Duodenal mucosa (tissue), 2 donors: Measurements from ENCODE around the gene MBL2.

ENCODE experiments used
- H3K27ac ChIP-seq: one replicate; pipeline ENCODE4 v1.7.0; 2013; ENCODE audit warnings: low read depth, low read length
- H3K27me3 ChIP-seq, 2 donors: one replicate each; pipeline ENCODE4 v1.7.0; 2013; ENCODE audit warnings: low read length in 2 of 2, control low read depth in 1 of 2; ENCODE audit not compliant: insufficient read depth in 2 of 2, control insufficient read depth in 1 of 2
- H3K36me3 ChIP-seq, 2 donors: one replicate each; pipeline ENCODE4 v1.7.0; 2013; ENCODE audit warnings: low read length in 2 of 2, control low read depth in 1 of 2; ENCODE audit not compliant: insufficient read depth in 2 of 2, control insufficient read depth in 1 of 2
- H3K4me1 ChIP-seq, 2 donors: one replicate each; pipeline ENCODE4 v1.7.0; 2013; ENCODE audit warnings: low read length in 2 of 2, control low read depth in 1 of 2; ENCODE audit not compliant: insufficient read depth in 2 of 2, control insufficient read depth in 1 of 2
- H3K4me3 ChIP-seq, 2 donors: one replicate each; pipeline ENCODE4 v1.7.0; 2013; ENCODE audit warnings: low read length in 2 of 2, low read depth in 1 of 2
- H3K9ac ChIP-seq, 2 donors: one replicate each; pipeline ENCODE4 v1.7.0; 2013; ENCODE audit warnings: low read length in 2 of 2, low read depth in 1 of 2
- H3K9me3 ChIP-seq, 2 donors: one replicate each; pipeline ENCODE4 v1.7.0; 2013; ENCODE audit warnings: low read length in 2 of 2, control low read depth in 1 of 2; ENCODE audit not compliant: control insufficient read depth in 1 of 2

The MBL2 gene

GRCh38 chr10:52756966-52757365 is 15.6 kb downstream of the MBL2 start:
- no peaks in the 10 kb centered on the region for H3K9me3 ChIP-seq
- H3K27ac ChIP-seq = no peak overlapping the region

GRCh38 chr10:52756295-52756694 is 16.3 kb downstream of the MBL2 start:
- Histone ChIP-seq H3K4me3 (no peak overlapping the region), H3K9ac (no peak overlapping the region), H3K36me3 (no peaks in the 10 kb centered on the region), H3K9me3 (no peaks in the 10 kb centered on the region), H3K27me3 (no peaks in the 10 kb centered on the region), H3K27ac (no peak overlapping the region), H3K4me1 (no peaks in the 10 kb centered on the region)

More at GRCh38 chr10:52756966-52757365, 15.6 kb downstream of the MBL2 start:
- Histone ChIP-seq H3K27me3 (no peaks in the 10 kb centered on the region), H3K4me3 (no peak overlapping the region), H3K36me3 (no peaks in the 10 kb centered on the region), H3K4me1 (no peaks in the 10 kb centered on the region), H3K9ac (no peak overlapping the region)

- no peak overlapping the region for H3K9ac ChIP-seq
- no peaks in the 10 kb centered on the region for H3K4me1 ChIP-seq
- H3K36me3 ChIP-seq = no peaks in the 10 kb centered on the region
- no peak overlapping the region for H3K4me3 ChIP-seq
- H3K27me3 ChIP-seq = no peaks in the 10 kb centered on the region
- H3K9me3 ChIP-seq = no peaks in the 10 kb centered on the region
- no peak overlapping the region for H3K27ac ChIP-seq
These were observed 17.1 kb downstream of the MBL2 start for GRCh38 chr10:52755297-52756062.

- H3K9me3 ChIP-seq = no peaks in the 10 kb centered on the region
- no peak overlapping the region for H3K9ac ChIP-seq
- no peak overlapping the region for H3K27ac ChIP-seq
- no peaks in the 10 kb centered on the region for H3K4me1 ChIP-seq
- no peaks in the 10 kb centered on the region for H3K36me3 ChIP-seq
- no peaks in the 10 kb centered on the region for H3K27me3 ChIP-seq
- H3K4me3 ChIP-seq = no peak overlapping the region
These were observed 19.7 kb downstream of the MBL2 start for GRCh38 chr10:52752801-52753445.

GRCh38 chr10:52752261-52752660 is 20.3 kb downstream of the MBL2 start:
- Histone ChIP-seq H3K27ac (no peak overlapping the region), H3K4me3 (no peak overlapping the region), H3K9me3 (no peaks in the 10 kb centered on the region), H3K4me1 (no peaks in the 10 kb centered on the region), H3K9ac (no peak overlapping the region), H3K27me3 (no peaks in the 10 kb centered on the region), H3K36me3 (no peaks in the 10 kb centered on the region)

- Histone ChIP-seq H3K4me1 (no peaks in the 10 kb centered on the region), H3K9ac (no peak overlapping the region), H3K4me3 (no peak overlapping the region), H3K36me3 (no peaks in the 10 kb centered on the region), H3K27me3 (no peaks in the 10 kb centered on the region), H3K9me3 (no peaks in the 10 kb centered on the region), H3K27ac (no peak overlapping the region)
These were observed 21.2 kb downstream of the MBL2 start for GRCh38 chr10:52751337-52751736.

- Histone ChIP-seq H3K9ac (no peak overlapping the region), H3K9me3 (no peaks in the 10 kb centered on the region), H3K4me3 (no peak overlapping the region), H3K4me1 (no peaks in the 10 kb centered on the region), H3K27ac (no peak overlapping the region), H3K27me3 (no peaks in the 10 kb centered on the region), H3K36me3 (no peaks in the 10 kb centered on the region)
These were observed 22.0 kb downstream of the MBL2 start for GRCh38 chr10:52750629-52751028.

GRCh38 chr10:52747694-52748093 is 24.9 kb downstream of the MBL2 start:
- H3K27ac ChIP-seq = no peak overlapping the region
- H3K27me3 ChIP-seq = no peaks in the 10 kb centered on the region
- H3K9ac ChIP-seq = no peak overlapping the region
- H3K4me1 ChIP-seq = no peaks in the 10 kb centered on the region
- H3K9me3 ChIP-seq = no peaks in the 10 kb centered on the region
- H3K4me3 ChIP-seq = no peak overlapping the region
- H3K36me3 ChIP-seq = no peaks in the 10 kb centered on the region

- H3K36me3 ChIP-seq = no peaks in the 10 kb centered on the region
- H3K9me3 ChIP-seq = no peaks in the 10 kb centered on the region
- H3K4me1 ChIP-seq = no peaks in the 10 kb centered on the region
- no peak overlapping the region for H3K9ac ChIP-seq
- H3K27me3 ChIP-seq = no peaks in the 10 kb centered on the region
- H3K27ac ChIP-seq = no peak overlapping the region
- H3K4me3 ChIP-seq = no peak overlapping the region
These were observed 26.4 kb downstream of the MBL2 start for GRCh38 chr10:52746169-52746568.

GRCh38 chr10:52744057-52744805 is 28.4 kb downstream of the MBL2 start:
- Histone ChIP-seq H3K4me1 (no peaks in the 10 kb centered on the region), H3K27ac (no peak overlapping the region), H3K9ac (no peak overlapping the region), H3K36me3 (no peaks in the 10 kb centered on the region), H3K4me3 (no peak overlapping the region), H3K9me3 (no peaks in the 10 kb centered on the region), H3K27me3 (no peaks in the 10 kb centered on the region)
